GOT3 (cell line): ENCODE data around the gene TEDC2.
A peak's percentile ranks its signal among the peaks of the same experiment; 100 is the strongest.

ENCODE experiments used
- DNase-seq: peaks from one replicate; lab custom pipeline; 2025; ENCODE audit warnings: mixed read lengths; lab: John Stamatoyannopoulos, UW

Gene TEDC2

GRCh38 chr16:2513405-2514332 is 53.8 kb downstream of the TEDC2 start, which contains the start of gene ATP6V0C:
Gene ATP6V0C (plus strand): TSS chr16:2513952. CDS start chr16:2514104, 152 bp downstream.
- DNase-seq, result peak; percentile 69
